Measurements from ENCODE around the gene BACH1.
"Not testable (repeated sequence)": the region's sequence is repeated elsewhere in the genome, so short reads cannot be mapped to it uniquely, and the experiment has no call there.

Gene BACH1

DNA sequence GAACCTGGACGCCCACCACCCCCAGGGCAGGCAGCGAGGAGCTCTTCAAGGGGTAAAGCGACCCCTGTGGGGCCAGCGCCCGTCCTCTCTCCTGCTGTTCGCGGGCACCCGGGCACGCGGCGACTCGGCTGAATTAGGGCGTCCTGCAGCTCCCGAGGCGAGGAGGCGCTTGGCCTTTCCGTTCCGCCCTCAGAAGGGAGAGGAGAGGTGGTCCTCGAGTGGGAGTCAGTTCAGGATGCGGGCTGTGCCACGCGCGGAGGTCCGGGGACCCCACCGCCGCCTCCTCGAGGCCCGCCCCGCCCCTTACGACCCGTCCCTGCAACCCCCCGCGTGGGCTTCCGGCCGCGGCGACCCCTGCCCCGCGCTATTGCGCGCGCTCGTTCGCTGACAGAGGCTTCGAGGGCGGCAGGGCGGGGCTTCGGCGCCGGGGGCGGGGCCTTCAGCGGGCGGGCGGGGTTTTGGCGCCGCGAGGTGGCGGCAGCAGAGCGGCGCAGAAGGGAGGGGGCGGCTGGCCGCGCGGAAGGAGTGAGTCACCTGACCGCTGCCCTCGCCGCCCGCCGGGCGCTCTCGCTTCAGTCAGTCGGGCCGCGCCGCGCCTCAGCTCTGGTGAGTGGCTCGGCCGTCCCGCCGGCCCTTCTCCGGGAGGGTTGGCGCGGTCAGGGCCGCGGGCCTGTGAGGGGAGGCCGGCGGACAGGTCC lies at the start of gene BACH1:
BACH1 (plus strand) TSS at position 575 of the 698 bp plus-strand sequence. CDS start 22,359 bp downstream, outside the sequence.
- DNase-seq = peak; percentile 65 to 88

GRCh38 chr21:29249289-29249688 lies 49.4 kb upstream of the BACH1 start:
- not testable (repeated sequence) for DNase-seq

GRCh38 chr21:29250636-29251035 lies 48.1 kb upstream of the BACH1 start:
- DNase-seq = no peak

- DNase-seq = not testable (repeated sequence)
Measured at GRCh38 chr21:29253861-29254260, 44.9 kb upstream of the BACH1 start.

- DNase-seq = no peak
Measured at GRCh38 chr21:29254550-29254949, 44.2 kb upstream of the BACH1 start.

- DNase-seq = no peak
Measured at GRCh38 chr21:29256126-29256910, 42.4 kb upstream of the BACH1 start.

GRCh38 chr21:29257701-29258100 lies 41.0 kb upstream of the BACH1 start:
- no peak for DNase-seq

DNA sequence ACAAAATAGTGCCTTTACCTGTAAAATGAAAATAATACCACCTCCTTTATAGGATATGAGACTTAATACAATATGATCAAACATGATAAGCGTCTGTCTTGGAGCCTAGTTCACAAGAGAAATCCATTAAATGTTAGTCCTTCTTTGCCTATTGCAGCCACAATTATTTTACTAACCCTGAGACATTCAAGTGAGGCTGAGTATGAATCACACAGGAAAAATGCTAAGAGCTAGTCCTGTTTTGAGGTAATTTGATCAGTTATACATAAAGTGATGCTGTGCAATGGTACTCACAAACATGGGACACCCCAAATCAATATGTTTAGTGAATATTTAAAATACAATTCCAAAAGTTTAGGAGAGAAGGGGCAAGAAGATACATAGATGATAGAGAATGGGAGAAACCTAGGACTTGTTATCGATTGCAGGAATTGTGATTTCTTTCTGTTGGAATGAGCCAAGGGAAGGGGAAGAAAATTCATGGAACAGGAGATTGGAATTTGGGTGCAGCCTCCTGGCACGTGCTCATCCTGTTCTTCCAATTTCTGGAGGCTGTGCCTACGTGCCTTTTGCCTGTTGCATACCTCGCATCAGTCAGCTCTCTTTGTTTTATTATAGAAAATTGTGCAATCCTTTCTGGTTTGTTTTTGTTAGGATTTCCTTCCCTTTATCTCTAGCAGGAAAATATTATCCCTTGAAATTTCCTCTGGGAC lies 39.9 kb upstream of the BACH1 start:
- no peak for DNase-seq

GRCh38 chr21:29260461-29260860 lies 38.3 kb upstream of the BACH1 start:
- no peak for DNase-seq

- no peak for DNase-seq
Measured at GRCh38 chr21:29261555-29262540, 36.9 kb upstream of the BACH1 start.

DNA sequence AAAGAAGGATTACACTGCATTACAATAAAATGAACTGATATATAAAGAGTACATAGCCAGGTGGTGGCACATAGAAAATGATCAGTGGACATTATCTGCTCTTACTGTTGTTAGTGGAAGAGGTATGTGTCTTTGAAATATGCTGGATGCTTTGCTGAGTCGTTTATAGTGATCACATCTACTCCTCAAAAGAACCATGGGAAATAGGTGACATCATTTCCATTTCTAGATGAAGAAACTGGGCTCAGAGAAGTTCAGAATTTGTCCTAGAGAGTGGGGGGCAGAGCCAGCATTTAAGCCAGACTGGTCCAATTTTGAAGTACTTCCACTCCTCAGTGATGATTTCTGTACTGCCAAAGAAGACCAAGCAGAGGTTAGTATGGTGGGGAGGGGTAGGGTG lies 34.0 kb upstream of the BACH1 start:
- no peak for DNase-seq

DNA sequence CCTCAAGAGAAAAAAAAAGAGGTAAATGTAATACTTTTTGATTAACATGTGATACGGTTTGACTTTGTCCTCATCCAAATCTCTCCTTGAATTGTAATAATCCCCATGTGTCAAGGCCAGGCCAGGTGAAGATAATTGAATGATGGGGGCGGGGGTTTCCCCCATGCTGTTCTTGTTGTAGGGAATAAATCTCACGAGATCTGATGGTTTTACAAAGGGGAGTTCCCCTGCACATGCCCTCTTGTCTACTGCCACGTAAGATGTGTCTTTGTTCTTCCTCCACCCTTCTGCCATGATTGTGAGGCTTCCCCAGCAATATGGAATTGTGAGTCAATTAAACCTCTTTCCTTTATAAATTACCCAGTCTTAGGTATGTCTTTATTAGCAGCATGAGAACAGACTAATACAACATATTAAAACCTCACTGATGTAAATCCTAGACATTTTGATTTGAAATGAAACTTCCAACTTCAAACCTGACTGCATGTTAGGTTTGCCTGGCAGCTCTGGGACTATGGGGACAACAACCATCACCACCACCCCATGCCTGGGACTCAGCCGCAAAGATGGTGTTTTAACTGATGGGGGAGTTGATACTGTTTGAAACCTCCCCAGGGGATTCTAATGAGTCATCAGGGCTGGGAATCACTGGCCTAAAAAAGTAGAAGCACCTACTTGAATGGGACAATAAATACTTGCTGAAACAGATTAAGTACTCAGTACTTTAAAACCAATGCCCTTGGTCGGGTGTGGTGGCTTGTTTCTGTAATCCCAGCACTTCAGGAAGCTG lies 32.8 kb upstream of the BACH1 start:
- DNase-seq = no peak

- no peak for DNase-seq
Measured at GRCh38 chr21:29267666-29268065, 31.1 kb upstream of the BACH1 start.

- DNase-seq = no peak
Measured at GRCh38 chr21:29271927-29272333, 26.8 kb upstream of the BACH1 start.

GRCh38 chr21:29277442-29277841 lies 21.3 kb upstream of the BACH1 start:
- no peak for DNase-seq

DNA sequence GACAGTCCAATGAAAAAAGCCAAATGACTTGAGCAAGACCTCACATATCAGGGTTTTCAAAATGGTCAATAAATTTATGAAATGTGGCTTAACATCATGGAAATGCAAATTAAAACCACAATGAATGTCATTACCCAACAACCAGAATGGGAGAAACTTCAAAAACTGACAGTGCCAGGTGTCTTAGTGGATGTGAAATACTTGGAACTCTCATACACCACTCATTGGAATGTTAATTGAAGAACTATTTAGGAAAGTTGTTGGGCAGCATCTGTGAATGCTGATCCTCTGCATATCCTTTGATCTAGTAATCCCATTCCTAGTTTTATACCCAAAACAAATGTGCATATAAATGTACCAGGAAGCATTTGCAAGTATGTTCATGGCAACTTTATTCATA lies 19.2 kb upstream of the BACH1 start:
- no peak for DNase-seq

GRCh38 chr21:29281801-29282200 lies 16.9 kb upstream of the BACH1 start:
- DNase-seq = not testable (repeated sequence)

GRCh38 chr21:29287383-29287782 lies 11.3 kb upstream of the BACH1 start:
- no peak for DNase-seq

- DNase-seq = no peak
Measured at GRCh38 chr21:29288239-29288638, 10.5 kb upstream of the BACH1 start.

GRCh38 chr21:29289317-29289716 lies 9.4 kb upstream of the BACH1 start:
- DNase-seq = no peak

DNA sequence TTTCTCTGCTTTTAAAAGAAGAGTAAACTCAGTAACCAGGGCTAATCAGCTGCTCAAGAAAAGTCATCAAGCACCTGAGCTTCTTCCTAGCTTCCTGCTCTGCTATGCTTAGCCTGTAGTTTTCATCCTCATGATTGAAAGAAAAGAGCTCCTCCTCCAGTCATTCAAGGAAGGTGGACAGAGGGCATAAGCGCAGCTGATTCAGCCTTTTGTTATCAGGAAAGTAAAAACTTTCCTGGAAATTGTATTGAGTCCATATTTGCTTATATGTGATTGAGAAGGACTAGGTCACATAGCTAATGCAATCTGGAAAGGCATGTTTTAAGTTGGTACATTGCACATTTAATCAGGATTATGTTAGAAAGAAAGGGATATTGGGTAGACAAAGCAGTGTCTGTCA lies 8.5 kb upstream of the BACH1 start:
- no peak for DNase-seq

DNA sequence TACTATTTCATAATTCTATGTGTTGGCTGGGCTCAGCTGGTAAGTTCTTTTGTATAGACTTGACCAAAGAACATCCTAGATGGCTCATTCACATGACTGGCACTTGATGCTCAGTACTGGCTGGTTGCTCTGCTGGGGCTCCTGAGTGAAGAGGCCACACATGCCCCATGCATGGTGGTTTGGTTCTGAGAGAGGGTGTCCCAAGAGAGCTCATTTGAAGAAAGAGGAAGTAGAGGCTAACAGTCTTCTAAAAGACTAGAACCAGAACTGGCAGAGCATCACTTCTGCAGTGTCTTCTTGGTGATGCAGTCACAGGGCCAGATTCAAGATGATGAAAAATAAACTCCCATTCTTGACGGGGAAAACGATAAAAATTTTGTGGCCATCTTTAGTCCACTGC lies 5.2 kb upstream of the BACH1 start:
- DNase-seq = no peak
